HG02610 (cell line): ENCODE data around the gene EMX1.
A peak's percentile ranks its signal among the peaks of the same experiment; 100 is the strongest.

Source experiments
- ATAC-seq: cut with Tn5 transposase; IDR thresholded peaks from one replicate; pipeline ENCODE4 v1.9.1; 2021; ENCODE audit warnings: mild to moderate bottlenecking, moderate library complexity; ENCODE audit not compliant: unreplicated experiment

Gene EMX1

DNA sequence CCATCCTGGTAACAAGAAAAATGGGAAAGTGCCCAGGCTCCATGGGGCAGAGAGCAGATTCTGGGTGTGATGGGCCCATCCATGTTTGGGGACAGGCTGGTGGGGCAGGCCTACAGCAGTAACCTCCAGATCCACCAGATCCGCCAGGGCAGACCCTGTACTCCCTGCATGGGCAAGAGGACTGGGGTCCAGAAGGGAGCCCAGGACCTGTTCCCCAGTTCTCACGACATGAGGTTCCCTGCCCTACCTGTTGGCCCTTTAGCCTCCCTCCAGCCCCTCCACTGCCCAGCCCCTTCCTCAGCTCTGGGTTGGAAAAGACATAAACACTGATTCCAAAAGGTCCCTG is 38.7 kb downstream of the EMX1 start:
- no peak for ATAC-seq

DNA sequence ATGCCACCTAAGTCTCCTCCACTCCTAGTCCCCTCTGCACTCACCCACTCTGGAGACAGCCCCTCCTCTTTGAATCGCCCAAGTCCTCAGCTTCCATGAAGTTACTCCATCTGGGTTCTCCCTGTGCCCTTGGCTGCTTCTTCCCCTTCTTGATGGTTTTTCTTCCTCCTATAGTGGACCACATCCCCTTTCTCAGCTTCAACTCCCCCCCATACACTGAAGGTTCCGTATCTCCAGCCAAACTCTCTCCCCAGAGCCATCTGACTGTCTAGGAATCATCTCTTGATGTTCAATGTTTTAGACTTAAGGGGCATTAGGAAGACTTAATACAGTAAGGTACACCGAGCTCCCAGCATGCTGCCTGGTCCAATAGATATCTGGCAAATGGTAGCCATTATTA is 39.6 kb downstream of the EMX1 start:
- no peak for ATAC-seq

DNA sequence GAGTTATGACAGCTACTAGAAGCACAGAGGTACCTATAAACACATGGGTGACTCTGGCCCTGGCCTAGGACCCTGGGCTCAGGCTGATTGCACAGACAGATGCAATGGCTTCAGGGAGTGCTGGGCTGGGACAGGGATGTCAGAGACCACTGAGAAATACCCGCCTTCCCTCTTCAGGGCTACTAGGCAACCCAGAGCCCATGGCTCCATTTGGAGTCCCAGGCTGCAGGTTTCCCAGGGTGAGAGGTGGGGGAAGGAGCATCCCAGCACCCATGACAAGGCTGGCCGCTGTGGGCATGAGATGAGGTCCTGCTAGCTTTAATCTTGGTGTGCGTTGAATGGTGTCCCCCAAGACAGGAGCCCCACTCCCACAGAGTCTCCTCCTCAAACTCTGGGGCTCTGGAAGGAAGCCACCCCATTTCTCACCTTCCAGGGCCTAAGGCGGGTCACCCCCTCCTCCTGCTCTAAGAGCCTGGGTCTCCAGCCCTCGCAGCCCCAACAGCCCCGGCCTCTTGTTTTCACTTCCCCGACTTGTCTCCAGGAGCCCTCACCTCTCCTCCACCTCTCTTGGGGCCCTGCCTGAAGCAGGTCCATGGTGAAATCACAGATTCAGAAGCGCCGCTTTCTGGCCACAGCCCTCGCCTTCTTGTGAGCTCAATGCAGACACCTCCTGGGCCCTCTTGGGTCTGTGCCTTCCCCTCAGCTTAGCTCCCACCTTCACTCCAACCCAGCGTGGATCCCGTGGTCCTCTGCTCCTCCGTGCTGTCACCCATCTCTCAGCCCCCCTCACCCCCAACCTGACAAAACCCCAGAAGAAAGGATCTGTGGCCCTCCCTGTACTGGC is 41.4 kb downstream of the EMX1 start:
- no peak for ATAC-seq

DNA sequence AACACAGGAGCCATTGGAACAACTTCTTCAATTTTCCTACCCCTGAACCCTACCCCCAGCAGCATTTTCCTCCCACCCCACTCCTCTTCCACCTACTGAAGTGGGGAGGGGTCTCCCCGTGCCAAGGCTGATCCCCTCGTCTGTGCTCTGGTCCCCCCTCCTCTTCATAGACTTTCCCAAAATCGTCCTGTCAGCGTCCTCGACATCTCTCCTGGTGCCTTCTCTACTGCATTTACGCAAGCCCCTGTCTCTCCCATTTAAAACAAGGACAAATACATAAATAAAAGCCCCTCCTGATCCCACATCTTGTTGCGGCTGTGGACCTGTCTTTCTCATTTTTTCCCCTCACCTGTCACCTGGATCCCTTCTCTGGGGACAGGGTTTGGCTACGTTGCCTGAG is 42.2 kb downstream of the EMX1 start:
- ATAC-seq = no peak

DNA sequence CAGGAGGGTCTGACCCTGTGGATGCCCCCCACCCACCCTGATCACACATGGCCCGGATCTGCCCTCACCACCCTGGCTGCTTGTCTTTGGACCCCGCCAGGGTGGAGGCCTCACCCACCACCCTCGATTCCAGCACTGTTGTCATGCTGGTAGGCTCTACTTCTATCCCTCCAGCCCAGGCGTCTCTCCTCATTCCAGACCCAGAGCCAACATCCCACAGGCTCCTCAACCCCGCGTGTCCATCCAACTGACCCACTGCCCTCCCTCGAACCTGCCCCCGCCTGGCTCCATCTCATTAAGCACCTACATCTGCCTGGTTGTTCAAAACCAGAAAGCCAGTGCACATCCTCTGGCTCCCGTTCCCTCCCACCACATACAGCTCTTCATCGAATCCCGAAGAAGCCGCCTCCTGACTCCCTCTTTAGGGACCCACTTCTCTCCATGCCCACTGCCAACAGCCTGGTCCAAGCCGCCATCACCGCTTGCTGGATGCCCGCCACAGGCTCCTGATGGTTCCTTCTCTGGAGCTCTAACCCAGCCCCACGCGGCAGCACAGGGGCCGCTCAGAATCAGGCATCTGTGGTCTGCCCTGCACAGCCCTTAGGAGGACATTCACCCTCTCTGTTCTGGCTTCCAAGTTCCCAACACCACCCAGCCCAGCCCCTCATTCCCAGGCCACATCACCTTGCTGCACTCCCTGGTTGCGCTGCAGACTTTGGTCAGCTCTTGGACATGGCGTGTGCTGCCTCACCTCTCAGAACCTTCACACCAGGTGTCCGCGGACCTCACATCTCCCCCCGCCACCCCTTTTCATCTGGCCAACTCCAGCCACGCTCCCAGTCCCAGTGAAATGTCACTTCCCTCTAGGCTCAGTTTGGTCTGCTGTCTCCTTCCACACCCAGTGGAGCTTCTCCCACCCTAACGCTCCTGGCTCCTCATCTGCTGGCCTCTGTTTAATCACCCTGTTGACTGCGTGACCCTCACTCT is 43.0 kb downstream of the EMX1 start:
- no peak for ATAC-seq

DNA sequence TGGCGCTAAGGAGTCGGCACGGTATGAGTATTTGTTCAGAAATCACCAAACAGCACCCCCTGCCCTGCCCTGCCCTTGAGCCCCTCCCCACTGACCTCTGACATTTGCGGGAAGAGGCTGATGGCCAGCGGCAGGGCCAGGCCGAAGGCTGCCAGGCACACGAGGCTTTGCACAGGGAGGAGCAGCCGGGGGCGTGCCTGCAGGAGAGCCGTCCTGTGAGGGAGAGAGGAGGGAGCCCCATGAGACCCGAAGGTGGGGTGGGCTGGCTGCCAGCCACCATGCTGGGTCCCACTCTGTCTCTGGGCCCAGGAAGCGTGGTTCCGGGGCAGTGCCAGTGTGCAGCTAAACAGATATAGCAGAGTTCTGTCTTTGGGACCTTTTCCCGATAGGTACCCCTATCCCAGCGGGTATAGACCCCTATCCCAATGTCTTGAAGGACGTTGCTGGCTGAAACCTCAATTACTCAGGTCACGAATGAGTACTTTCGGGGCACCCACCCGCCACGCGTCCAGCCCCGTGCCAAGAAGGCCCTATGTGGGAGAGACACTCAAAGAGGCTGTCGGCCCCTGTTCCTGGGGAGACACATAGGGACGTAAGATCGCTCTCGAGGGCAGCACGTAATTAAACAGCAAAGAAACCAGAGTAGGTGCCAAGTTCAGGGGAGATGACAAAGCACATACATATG is 43.9 kb downstream of the EMX1 start:
- no peak for ATAC-seq

DNA sequence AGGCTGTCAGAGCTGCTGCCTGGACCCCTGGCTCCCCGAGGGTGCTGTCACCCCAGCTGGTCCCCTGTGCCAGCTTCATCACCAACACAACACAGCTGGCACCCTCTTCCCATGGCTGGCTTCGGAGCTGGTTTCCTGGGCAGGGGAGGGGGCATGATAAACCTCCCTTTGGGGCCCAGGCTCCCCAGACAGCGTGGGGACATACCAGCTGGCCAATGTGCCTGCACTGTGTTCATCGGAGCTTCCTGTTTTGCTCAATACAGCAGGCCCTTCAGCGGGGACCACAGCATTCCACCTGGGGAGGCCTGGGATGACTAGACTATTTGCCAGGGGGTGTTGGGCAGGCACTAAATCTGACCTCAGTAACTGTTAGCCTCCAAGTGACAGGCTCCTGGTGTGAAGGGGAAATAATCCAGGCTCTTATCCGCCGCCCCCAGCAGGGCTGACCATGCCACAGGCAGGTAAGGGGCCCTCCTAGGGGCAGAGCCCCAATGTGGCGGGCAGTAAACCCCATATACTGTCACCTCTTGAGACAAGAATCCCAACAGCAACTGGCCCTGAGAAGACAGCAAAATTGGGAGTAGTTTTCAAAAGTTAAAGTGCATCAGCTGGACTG is 44.6 kb downstream of the EMX1 start:
- no peak for ATAC-seq

DNA sequence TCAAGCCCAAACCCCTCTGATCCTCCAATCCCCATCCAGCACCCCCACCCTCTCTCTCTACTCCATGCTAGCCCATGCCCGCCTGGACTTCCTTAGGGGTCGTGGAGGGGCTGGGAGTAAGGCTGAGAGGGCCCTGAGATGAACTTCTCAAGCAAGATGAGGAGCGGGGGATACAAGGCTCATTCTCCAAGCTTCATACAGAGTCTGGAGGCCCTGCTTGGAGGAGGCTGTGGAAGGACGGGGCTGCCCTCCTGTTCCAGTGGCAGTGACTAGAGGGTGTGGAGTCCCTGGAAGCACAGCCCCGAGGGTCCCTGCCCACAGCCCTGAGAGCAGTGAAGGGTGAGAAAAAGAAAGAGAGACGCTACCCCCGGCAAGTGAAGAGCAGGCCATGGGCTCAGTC is 45.6 kb downstream of the EMX1 start:
- ATAC-seq = no peak

DNA sequence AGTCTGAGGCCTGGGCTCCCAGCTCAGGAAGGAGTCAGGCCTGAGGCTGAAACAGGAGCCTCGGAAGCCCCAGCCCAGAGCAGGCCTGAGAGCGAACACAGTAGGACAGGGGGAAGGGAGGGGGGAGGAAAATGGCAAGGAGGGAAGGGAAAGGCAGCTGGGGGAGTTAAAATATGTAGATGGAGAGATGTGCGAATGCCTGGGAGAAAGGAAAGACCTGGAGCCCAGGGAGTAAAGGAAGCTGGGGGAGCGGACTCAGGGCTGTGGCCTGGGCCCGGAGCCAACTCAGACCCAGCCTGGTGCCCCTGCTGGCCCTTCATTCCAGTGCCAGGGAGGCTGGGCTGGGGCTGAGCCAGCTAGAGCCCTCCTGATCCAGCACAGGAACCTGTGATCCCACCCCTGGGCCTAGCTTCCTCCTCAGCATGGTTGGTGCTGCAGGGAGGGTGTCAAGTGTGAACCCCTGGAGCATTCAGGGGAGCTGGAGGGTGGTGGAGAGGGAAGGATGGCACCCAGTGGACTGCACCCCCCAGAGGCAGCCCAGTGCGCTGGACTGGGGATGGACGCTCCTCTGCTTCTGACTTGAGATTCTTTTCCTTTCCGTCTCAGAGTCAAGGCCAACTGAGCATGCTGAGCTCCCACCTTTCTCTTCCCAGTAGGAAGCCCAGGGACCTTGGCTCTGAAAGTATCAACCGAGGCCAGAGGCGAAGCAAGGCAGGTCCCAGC is 46.3 kb downstream of the EMX1 start:
- ATAC-seq = no peak

DNA sequence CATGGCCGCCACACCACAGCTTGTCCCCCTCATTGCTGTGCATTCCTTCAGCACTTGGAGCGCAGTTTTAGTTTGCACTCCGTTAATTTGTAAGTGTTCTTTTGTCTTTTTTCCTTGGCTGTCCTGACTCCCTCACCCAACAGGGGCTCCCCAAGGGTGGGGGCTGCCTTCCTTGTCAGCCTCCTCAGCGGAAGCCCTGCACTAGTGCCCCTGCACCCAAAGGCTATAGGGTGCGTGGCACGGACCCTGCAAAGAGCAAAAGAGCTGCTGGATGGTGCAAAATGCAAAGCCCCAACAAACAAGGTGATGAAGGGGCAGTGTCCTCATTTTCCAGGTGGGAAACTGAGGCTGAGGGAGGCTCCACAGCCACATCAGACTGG is 46.8 kb downstream of the EMX1 start:
- no peak for ATAC-seq

DNA sequence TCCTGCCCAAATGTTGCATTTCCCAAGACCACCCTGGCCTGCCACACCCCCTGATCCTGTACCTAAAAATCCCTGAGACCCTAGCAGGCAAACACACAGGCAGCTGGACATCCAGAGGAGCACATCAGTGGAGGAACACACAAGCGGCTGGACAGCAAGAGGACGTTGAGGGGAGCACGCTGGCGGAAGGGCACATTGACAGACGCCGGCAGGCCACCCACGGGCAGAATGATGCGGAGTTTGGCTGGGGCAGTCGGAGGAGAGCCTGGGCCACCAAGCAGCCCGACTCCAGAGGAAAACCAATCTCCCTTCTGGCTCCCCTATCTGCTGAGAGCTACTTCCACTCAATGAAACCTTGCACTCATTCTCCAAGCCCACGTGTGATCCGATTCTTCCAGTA is 47.7 kb downstream of the EMX1 start:
- no peak for ATAC-seq

DNA sequence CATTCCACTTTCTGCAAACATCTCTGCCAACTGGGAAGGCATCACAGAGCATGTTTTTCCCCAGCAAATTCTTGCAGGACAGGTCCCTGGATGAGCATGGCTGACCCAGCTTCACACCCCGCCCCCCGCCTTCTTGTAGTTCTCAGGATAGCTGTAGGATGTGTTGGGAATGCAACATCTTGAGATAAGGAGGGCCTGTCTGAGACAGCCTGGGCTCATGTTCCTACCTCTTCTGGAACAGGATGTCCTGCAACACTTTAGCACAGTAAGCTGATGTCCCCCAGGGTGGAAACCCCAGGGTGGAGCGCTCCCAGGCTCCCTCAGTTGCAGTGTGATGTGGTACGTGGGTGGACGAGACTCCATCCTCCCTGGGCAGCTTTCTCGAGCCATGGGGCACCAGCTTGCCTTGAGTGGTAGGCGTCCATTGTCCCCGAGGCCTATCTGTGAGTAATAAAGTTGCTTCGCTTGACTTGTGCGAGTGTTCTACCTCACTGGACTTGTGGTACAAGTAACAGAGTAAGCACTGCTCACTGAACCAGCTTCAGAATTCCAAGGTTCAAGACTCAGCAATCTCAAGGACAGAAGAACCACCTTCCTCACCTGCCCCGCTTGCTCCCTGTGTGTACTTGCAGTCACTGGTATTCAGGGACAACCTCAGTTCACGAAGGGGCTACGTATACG is 48.6 kb downstream of the EMX1 start:
- ATAC-seq = no peak

DNA sequence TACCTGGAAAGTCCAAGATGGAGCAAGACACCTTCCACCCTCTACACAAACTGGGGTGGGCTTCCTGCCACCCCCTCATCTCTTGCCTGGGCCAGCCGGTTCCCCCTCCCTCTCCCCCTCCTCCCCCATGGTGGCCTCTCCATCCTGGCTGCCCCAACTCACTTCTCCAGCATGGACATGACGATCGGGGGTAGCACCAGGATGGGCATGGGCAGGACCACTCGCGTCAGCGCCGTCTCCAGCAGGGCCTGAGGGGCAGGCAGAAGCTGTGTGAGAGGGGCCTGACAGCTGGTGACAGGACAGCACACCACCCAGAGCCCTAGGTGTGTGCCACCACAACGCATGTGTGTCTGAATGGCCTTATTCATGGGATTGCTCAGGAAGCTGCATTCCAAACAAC is 51.0 kb downstream of the EMX1 start:
- ATAC-seq = no peak

DNA sequence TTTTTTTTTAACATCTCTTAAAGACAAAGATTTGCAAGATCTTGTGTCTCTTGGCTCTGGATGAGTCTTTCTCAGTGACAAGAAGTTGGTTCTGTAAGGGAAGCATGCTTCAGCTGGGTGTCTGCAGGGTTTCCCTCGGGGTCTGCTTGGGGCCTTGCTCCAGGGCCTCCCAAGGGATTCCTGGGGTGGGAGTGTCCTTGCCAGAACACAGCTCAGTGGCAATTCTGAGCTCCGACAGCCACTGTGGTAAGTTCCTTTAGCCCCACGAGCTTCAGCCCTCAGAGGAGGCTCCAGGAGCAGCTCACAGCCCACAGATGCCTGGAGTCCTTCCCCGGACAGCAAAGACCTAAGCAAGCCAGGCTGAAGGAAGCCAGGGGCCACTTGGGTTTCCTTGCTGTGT is 52.4 kb downstream of the EMX1 start:
- no peak for ATAC-seq

DNA sequence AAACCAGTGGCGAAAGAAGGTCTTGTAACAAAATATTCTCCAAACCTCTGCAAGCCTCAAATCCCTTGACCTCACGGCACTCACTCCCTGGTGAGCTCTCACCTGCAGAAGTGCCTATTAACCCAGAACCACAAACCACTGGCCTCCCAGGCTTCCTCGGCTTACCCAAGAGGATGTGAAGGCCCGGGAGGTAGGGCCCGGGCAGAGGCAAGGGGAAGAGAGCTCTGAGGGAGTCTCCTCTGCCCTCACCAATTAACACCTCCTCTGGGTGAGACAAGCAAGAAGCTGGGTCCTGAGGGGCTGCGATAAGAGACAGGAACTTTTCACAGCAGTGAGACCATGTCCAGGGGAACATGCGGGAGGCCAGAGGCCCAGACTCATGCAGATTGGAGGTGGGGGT is 53.7 kb downstream of the EMX1 start:
- ATAC-seq = no peak

DNA sequence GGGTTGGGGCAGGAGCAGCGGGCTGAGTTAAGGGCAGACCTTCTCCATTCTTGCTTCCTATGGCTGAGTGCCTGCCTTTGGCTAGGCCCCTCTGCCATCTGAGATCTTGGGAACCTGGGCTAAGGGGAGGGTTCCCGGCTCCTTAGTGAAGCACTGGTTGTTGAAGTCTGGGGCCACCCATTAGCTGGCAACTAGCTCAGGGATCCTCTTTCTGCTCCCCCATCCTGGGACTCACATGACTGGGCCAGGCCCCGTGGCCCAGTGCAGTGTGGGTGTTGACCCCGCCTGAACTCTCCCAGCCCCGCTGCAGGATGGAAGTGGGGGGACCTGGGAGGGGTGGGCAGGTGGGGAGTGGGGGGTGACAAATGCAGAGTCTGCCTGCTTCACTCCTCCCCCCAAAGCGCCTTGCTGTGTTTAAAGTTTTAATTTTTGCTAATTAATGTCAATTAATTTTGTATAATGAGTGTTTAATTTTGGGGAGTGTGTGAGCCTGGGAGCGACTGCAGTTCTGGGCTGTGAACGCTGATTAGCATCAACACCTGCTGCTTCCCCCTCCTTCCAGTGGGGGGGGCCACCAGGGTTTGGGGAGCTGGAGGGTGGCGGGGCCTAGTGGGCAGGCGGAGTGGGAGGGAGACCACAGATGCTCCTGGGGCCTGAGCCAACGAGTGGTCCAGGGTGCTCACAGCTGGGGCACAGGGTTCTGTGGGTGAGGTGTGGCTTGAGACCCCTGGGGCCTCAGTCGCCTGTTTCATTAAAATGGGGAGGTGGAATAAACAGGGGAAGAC is 55.2 kb downstream of the EMX1 start:
- ATAC-seq = no peak

DNA sequence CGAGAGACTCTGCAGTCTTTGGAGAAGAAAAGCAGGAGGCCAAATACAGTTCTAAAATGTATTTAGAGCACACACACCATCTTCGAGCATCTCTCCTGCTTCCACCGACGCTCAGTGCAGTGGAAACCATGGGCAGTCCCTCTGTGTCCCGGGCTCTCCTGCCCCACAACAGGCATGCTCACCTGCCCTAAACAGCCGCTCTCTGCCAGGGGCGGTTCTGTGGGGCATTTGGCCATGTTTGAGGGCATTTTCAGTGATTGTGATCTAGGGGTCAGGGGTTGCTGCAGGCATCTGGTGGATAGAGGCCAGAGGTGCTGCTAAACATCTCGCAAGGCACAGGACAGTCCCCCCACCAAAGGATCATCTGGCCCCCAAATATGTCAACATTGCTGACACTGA is 55.8 kb downstream of the EMX1 start:
- no peak for ATAC-seq

DNA sequence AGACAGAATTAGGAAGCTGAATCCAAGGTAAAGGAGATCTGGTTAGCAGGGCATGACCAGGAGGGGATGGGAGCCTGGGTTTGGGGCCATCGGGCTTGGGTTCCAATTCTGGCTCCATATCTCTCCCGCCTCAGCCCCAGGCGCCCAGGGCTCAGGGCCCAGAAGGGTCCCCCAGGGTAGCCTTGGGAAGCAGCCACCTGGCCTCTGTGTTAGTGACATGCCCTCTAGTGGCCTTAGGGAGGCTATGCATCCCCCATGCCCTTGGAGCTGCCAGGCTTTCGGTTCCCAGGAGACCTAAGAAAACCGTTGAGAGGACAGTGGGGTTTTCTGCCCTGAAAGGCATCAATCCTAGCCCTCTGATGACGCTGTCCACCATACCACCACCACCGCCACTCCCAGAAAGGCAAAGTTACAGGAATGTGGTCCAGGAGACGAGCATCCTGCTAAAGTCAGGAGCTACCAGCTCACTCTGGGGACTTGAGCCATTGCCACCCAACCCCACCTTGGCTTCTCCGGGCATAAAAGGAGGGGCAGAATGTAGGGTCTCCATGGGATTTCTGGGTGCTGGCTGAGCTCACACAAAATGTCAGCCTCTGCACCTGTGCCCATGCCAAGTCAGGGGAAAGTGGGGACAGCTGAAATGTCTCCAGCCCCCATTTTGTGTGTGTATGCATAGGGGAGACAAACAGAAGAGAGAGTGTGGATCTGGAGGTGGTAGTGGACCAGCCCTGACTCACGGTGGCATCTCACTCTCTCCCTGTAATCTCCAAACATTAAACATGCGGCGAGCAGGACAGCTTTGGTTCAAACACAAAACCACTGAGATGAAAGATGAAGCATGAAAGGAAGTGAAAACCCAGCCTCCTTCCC is 56.5 kb downstream of the EMX1 start:
- peak; percentile 84 for ATAC-seq
